SK-N-SH (cell line): Measurements from ENCODE around the gene HAUS1. TPM values are rescaled to one million over a fixed set of nuclear protein-coding genes. Genes with fewer than 3 reads are reported as not detected.
"Not testable (repeated sequence)": the region's sequence is repeated elsewhere in the genome, so short reads cannot be mapped to it uniquely, and the experiment has no call there.

Experiments used
- CTCF ChIA-PET: fragments of 300-600, 350-600 bp; formaldehyde crosslinking; extraction: SDS; loops from one replicate; lab custom pipeline; 2021; lab: Yijun Ruan, JAX
- POLR2A ChIA-PET: fragments of 350-600 bp; sonication (Branson Sonifier 250); formaldehyde crosslinking; extraction: SDS; loops from one replicate; lab custom pipeline; 2020; ENCODE audit warnings: antibody characterized with exemption, inconsistent platforms; lab: Yijun Ruan, JAX
- DNase-seq: peaks from one replicate; pipeline ENCODE4 v3.0.0; 2012
- H2AFZ ChIP-seq: fragments of 200-600 bp; sonication (generic); 2 replicates; pipeline ENCODE4 v1.8.1; 2016; ENCODE audit warnings: antibody characterized with exemption, mild to moderate bottlenecking, low read depth
- H3F3A ChIP-seq: fragments of 200-600 bp; sonication (generic); replicated peaks from 2 replicates; pipeline ENCODE3; 2016; ENCODE audit warnings: antibody characterized with exemption, mild to moderate bottlenecking; ENCODE audit not compliant: insufficient read depth
- H3K27ac ChIP-seq, 2 experiments: fragments of 200-500 bp in 1 of 2; fragments of 200-600 bp in 1 of 2; sonication (Bioruptor generic) in 1 of 2; sonication (generic), shearing (Covaris generic) in 1 of 2; 2 replicates each; pipeline versions ENCODE4 v1.5.1 to v1.6.1; 2014 to 2016; ENCODE audit warnings: low read depth in 2 of 2, inconsistent platforms in 1 of 2, low read length in 1 of 2, mild to moderate bottlenecking in 1 of 2, mixed read lengths in 1 of 2
- H3K27me3 ChIP-seq: fragments of 200-600 bp; sonication (generic), shearing (Covaris generic); 2 replicates; pipeline ENCODE4 v1.6.1; 2016; ENCODE audit warnings: mixed run types; ENCODE audit not compliant: insufficient read depth
- H3K36me3 ChIP-seq, 2 experiments: fragments of 200-500 bp in 1 of 2; fragments of 200-600 bp in 1 of 2; sonication (Bioruptor generic) in 1 of 2; sonication (generic) in 1 of 2; replicated peaks in 1 of 2; 2 replicates each; pipeline versions ENCODE3 to v1.5.1; 2014 to 2016; ENCODE audit warnings: low read length in 1 of 2, mild to moderate bottlenecking in 1 of 2; ENCODE audit not compliant: insufficient read depth in 2 of 2, control insufficient read depth in 1 of 2
- H3K4me1 ChIP-seq, 2 experiments: fragments of 200-500 bp in 1 of 2; fragments of 200-600 bp in 1 of 2; sonication (Bioruptor generic) in 1 of 2; sonication (generic), shearing (Covaris generic) in 1 of 2; 2 replicates each; pipeline versions ENCODE4 v1.5.1 to v1.6.1; 2014 to 2016; ENCODE audit warnings: low read depth in 1 of 2, low read length in 1 of 2, mixed run types in 1 of 2; ENCODE audit not compliant: insufficient read depth in 2 of 2, control insufficient read depth in 1 of 2
- H3K4me2 ChIP-seq: fragments of 200-600 bp; sonication (generic), shearing (Covaris generic); 2 replicates; pipeline ENCODE4 v1.6.1; 2017; ENCODE audit warnings: mixed run types
- H3K4me3 ChIP-seq, 2 experiments: fragments of 200-500 bp in 1 of 2; fragments of 200-600 bp in 1 of 2; sonication (Bioruptor generic) in 1 of 2; sonication (generic), shearing (Covaris generic) in 1 of 2; 2 replicates each; pipeline versions ENCODE4 v1.5.1 to v1.8.1; 2014 to 2016; ENCODE audit warnings: low read depth in 2 of 2, inconsistent platforms in 1 of 2, low read length in 1 of 2, mild to moderate bottlenecking in 1 of 2, mixed read lengths in 1 of 2, moderate library complexity in 1 of 2
- H3K79me2 ChIP-seq: fragments of 200-600 bp; sonication (generic); 2 replicates; pipeline ENCODE4 v1.8.1; 2017; ENCODE audit warnings: mild to moderate bottlenecking; ENCODE audit not compliant: insufficient read depth
- H3K9ac ChIP-seq: fragments of 200-600 bp; sonication (generic); 2 replicates; pipeline ENCODE4 v1.6.1; 2017; ENCODE audit warnings: mixed run types
- H3K9me2 ChIP-seq: fragments of 200-600 bp; sonication (generic); 2 replicates; pipeline ENCODE4 v1.6.1; 2017; ENCODE audit warnings: mixed run types
- H3K9me3 ChIP-seq: fragments of 200-600 bp; sonication (generic); 2 replicates; pipeline ENCODE4 v1.6.1; 2017; ENCODE audit warnings: mixed run types, mild to moderate bottlenecking, moderate library complexity
- H4K20me1 ChIP-seq: fragments of 200-600 bp; sonication (generic); 2 replicates; pipeline ENCODE4 v1.6.1; 2017; ENCODE audit warnings: mild to moderate bottlenecking, mixed run types; ENCODE audit not compliant: insufficient read depth
- ELF1 ChIP-seq: IDR thresholded peaks from 2 replicates; pipeline ENCODE4 v1.4.0; 2012
- EP300 ChIP-seq, 2 experiments: IDR thresholded peaks; 2 replicates each; pipeline versions ENCODE4 v1.4.0 to v1.6.1; 2012; ENCODE audit warnings: borderline replicate concordance in 1 of 2, low read depth in 1 of 2, low read length in 1 of 2
- EZH2phosphoT487 ChIP-seq: fragments of 200-600 bp; sonication (generic); IDR thresholded peaks from 2 replicates; pipeline ENCODE4 v1.6.1; 2017; ENCODE audit warnings: low read depth, mixed run types, mild to moderate bottlenecking, antibody characterized with exemption, moderate library complexity, borderline replicate concordance
- GABPA ChIP-seq: IDR thresholded peaks from 2 replicates; pipeline ENCODE4 v1.4.0; 2012; ENCODE audit warnings: low read depth, mild to moderate bottlenecking
- GATA2 ChIP-seq: sonication (generic); formaldehyde crosslinking; IDR thresholded peaks from 2 replicates; pipeline ENCODE4 v1.5.0; 2020; ENCODE audit warnings: mild to moderate bottlenecking, missing genetic modification reagents
- JUND ChIP-seq: IDR thresholded peaks from 2 replicates; pipeline ENCODE4 v1.4.0; 2012
- MXI1 ChIP-seq: IDR thresholded peaks from 2 replicates; pipeline ENCODE4 v1.6.1; 2012; ENCODE audit warnings: mild to moderate bottlenecking, low read depth, low read length, improper control_type of control experiment
- NFIC ChIP-seq: IDR thresholded peaks from 2 replicates; pipeline ENCODE4 v1.4.0; 2012; ENCODE audit warnings: borderline replicate concordance
- RCOR1 ChIP-seq: fragments of 150-350 bp; IDR thresholded peaks from 2 replicates; pipeline ENCODE4 v1.6.1; 2017; ENCODE audit warnings: antibody characterized with exemption, low read length
- RFX5 ChIP-seq: IDR thresholded peaks from 2 replicates; pipeline ENCODE4 v1.6.1; 2012; ENCODE audit warnings: mild to moderate bottlenecking, improper control_type of control experiment, low read length
- RXRA ChIP-seq: IDR thresholded peaks from 2 replicates; pipeline ENCODE4 v1.4.0; 2012; ENCODE audit warnings: low read depth, mild to moderate bottlenecking, borderline replicate concordance
- SIN3A ChIP-seq: IDR thresholded peaks from 2 replicates; pipeline ENCODE4 v1.6.1; 2012; ENCODE audit warnings: low read depth, mild to moderate bottlenecking, low read length, moderate library complexity, borderline replicate concordance
- SMC3 ChIP-seq: IDR thresholded peaks from 2 replicates; pipeline ENCODE4 v1.6.1; 2012; ENCODE audit warnings: low read depth, low read length, improper control_type of control experiment
- TCF12 ChIP-seq: IDR thresholded peaks from 2 replicates; pipeline ENCODE4 v1.4.0; 2012
- USF2 ChIP-seq: fragments of 150-350 bp; IDR thresholded peaks from 2 replicates; pipeline ENCODE4 v1.6.1; 2017; ENCODE audit warnings: antibody characterized with exemption, low read length, low read depth, borderline replicate concordance
- YY1 ChIP-seq: IDR thresholded peaks from 2 replicates; pipeline ENCODE4 v1.4.0; 2012; ENCODE audit warnings: low read depth, mild to moderate bottlenecking
- ZBTB33 ChIP-seq: IDR thresholded peaks from 2 replicates; pipeline ENCODE4 v1.4.0; 2012; ENCODE audit warnings: low read depth, borderline replicate concordance
- WGBS: methylation state at CpG from one replicate; pipeline ENCODE4 v1.1.6; 2017; ENCODE audit warnings: low lambda C conversion rate; 5-methylcytosine and 5-hydroxymethylcytosine counted together
- polyA plus RNA-seq, 3 experiments: library from polyadenylated mRNA; depleted of rRNA; stranded (reverse); fragments of >200 nt; gene quantifications; 2 replicates each; pipeline ENCODE4 v1.2.3, GENCODE V29; 2012
- TF ChIP-seq, protein P1 (sequence below): fragments of 150-350 bp; IDR thresholded peaks from 2 replicates; pipeline ENCODE4 v1.6.1; 2016; ENCODE audit warnings: mild to moderate bottlenecking, low read depth, low read length

HAUS1 gene
- polyA plus RNA-seq, 1 of the 3 experiments (the other 2 are of a cell fraction): 55.2 TPM

DNA sequence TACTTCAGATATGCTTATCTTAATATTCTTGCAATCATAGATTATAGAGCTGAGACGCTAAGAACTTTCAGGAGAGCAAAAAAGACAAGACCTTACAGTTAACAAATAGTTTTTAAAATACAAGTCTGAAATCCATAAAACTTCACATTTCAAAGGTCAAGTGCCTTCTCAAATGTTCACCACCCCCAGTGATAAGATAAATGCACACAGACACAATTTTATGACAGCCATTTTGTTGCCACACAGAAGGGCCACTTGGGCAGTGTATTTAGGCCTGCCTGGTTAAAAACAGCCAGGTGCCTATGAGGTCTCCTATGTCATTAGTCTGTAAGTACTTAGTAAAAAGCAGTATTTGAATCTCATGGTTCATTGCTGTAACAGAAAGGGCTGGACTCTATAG lies 24.0 kb upstream of the HAUS1 start:
- Histone ChIP-seq H3K9ac (no peak overlapping the region), H3K36me3 (peaks cover 40 to 73% of the 10 kb centered on the region in 2 experiments), H3K27ac (no peak overlapping the region), H4K20me1 (no peaks in the 10 kb centered on the region), H3F3A (peaks cover 13% of the 10 kb centered on the region), H3K9me2 (no peaks in the 10 kb centered on the region), H3K4me3 (no peak overlapping the region), H3K79me2 (peaks cover 6% of the 10 kb centered on the region; the same call in 1 of the 2 replicates), H3K9me3 (no peaks in the 10 kb centered on the region), H2AFZ (no peak overlapping the region), H3K4me2 (no peak overlapping the region), H3K4me1 (no peaks in the 10 kb centered on the region; a peak in 1 of 4 replicates), H3K27me3 (no peaks in the 10 kb centered on the region)
- CTCF ChIA-PET: interaction anchor here (1.4 kb wide), 1 partner anchor 11 kb away, joined by 4 read pairs; no protein-coding TSS in a partner anchor
- TF ChIP-seq YY1: no peak
- no peak for TF ChIP-seq EP300 (IDR thresholded peaks at IDR 0.05; ENCODE audit: borderline replicate concordance in 1 of 2, low read depth in 1 of 2, low read length in 1 of 2)
- TF ChIP-seq TCF12: no peak
- no peak for TF ChIP-seq MXI1
- TF ChIP-seq, protein P1, sequence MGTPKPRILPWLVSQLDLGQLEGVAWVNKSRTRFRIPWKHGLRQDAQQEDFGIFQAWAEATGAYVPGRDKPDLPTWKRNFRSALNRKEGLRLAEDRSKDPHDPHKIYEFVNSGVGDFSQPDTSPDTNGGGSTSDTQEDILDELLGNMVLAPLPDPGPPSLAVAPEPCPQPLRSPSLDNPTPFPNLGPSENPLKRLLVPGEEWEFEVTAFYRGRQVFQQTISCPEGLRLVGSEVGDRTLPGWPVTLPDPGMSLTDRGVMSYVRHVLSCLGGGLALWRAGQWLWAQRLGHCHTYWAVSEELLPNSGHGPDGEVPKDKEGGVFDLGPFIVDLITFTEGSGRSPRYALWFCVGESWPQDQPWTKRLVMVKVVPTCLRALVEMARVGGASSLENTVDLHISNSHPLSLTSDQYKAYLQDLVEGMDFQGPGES: no peak
- no peak for TF ChIP-seq GABPA
- POLR2A ChIA-PET: no interaction called here
- 100% methylated on average over 1 of the region's 1 CpG for WGBS
- no peak for DNase-seq

DNA sequence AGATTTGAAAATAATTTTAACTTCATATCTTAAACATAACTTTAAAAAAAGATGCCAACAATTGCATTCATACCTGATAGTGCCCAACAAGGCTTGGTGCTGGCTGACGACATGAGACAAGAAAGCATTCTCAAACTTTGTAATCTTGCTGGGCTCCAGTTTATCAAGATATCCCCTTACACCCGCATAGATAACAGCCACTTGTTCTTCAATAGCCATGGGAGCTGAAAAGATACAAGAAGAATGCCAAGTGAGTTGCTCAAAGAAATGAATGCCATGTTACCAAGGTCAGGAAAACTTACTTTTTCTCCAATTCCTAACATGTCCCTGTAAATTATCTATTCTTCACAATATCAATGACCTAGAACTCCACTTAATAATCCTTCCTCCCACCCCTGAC lies 19.8 kb upstream of the HAUS1 start:
- POLR2A ChIA-PET: no interaction called here

DNA sequence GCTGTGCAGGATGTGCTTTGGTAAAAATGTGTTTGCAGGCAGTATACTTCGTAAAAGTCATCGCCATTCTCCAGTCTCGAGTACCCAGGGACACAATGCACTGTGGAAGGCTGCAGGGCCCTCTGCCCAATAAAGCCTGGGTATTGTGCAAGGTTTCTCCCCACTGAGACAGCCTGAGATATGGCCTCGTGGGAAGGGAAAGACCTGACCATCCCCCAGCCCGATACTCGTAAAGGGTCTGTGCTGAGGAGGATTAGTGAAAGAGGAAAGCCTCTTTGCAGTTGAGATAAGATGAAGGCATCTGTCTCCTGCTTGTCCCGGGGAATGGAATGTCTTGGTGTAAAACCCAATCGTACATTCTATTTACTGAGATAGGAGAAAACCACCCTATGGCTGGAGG lies 15.7 kb upstream of the HAUS1 start:
- H3K27ac ChIP-seq, CTCF ChIA-PET, H3K9ac ChIP-seq, H3K4me2 ChIP-seq, POLR2A ChIA-PET, H3K9me3 ChIP-seq, H3K4me1 ChIP-seq, H3K27me3 ChIP-seq, H2AFZ ChIP-seq, H4K20me1 ChIP-seq, H3K9me2 ChIP-seq, DNase-seq, H3K4me3 ChIP-seq: not testable (repeated sequence)
- WGBS: 88% methylated on average over 8 of the region's 8 CpGs
- peaks cover 82 to 98% of the 10 kb centered on the region in 2 experiments for H3K36me3 ChIP-seq
- peaks cover 28% of the 10 kb centered on the region for H3F3A ChIP-seq
- peaks cover 58% of the 10 kb centered on the region for H3K79me2 ChIP-seq

More for the DNA sequence above, 19.8 kb upstream of the HAUS1 start:
- Histone ChIP-seq H2AFZ (no peak overlapping the region), H3K9me3 (no peaks in the 10 kb centered on the region), H3K27ac (no peak overlapping the region), H3K9me2 (no peaks in the 10 kb centered on the region), H3K79me2 (peaks cover 19% of the 10 kb centered on the region), H3F3A (peaks cover 25% of the 10 kb centered on the region), H3K4me1 (no peaks in the 10 kb centered on the region), H3K27me3 (no peaks in the 10 kb centered on the region), H3K9ac (no peak overlapping the region), H4K20me1 (no peaks in the 10 kb centered on the region), H3K4me3 (no peak overlapping the region), H3K36me3 (peaks cover 78 to 94% of the 10 kb centered on the region in 2 experiments), H3K4me2 (no peak overlapping the region)
- CTCF ChIA-PET: no interaction called here
- DNase-seq: no peak
- TF ChIP-seq SMC3 (no peak), ZBTB33 (no peak), EZH2phosphoT487 (no peak), USF2 (no peak), SIN3A (no peak), JUND (no peak), MXI1 (no peak), NFIC (no peak), YY1 (no peak), RCOR1 (no peak), RXRA (no peak), GATA2 (CRISPR knock-in tag) (no peak), RFX5 (no peak), ELF1 (no peak)
- 94% methylated on average over 2 of the region's 2 CpGs for WGBS
